HEK293 (cell line): ENCODE data around the gene ULBP2.

Experiments used
- REPIN1 ChIP-seq: fragments of 450-650 bp; formaldehyde crosslinking; IDR thresholded peaks from 2 replicates; pipeline ENCODE4 v1.5.1; 2017; ENCODE audit warnings: missing biosample characterization, missing genetic modification characterization, low read depth
- SP2 ChIP-seq: fragments of 450-650 bp; formaldehyde crosslinking; IDR thresholded peaks from 2 replicates; pipeline ENCODE4 v1.5.1; 2016; ENCODE audit warnings: missing biosample characterization, missing genetic modification characterization
- ZBTB21 ChIP-seq: fragments of 450-650 bp; formaldehyde crosslinking; IDR thresholded peaks from 2 replicates; pipeline ENCODE4 v1.5.1; 2017; ENCODE audit warnings: missing biosample characterization, missing genetic modification characterization
- ZNF146 ChIP-seq: fragments of 450-650 bp; formaldehyde crosslinking; IDR thresholded peaks from 2 replicates; pipeline ENCODE4 v1.5.1; 2016; ENCODE audit warnings: missing biosample characterization, missing genetic modification characterization
- TF ChIP-seq, protein P1 (sequence below): fragments of 450-650 bp; formaldehyde crosslinking; IDR thresholded peaks from 2 replicates; pipeline ENCODE4 v1.5.1; 2016; ENCODE audit warnings: missing biosample characterization, missing genetic modification characterization
- TF ChIP-seq, protein P2 (sequence below): fragments of 450-650 bp; formaldehyde crosslinking; IDR thresholded peaks from 2 replicates; pipeline ENCODE4 v1.5.1; 2016; ENCODE audit warnings: missing biosample characterization, missing genetic modification characterization
- TF ChIP-seq, protein P3 (sequence below): fragments of 450-650 bp; formaldehyde crosslinking; conservative IDR thresholded peaks from 2 replicates; pipeline ENCODE4 v1.5.1; 2016; ENCODE audit warnings: low read depth, missing biosample characterization, missing genetic modification characterization

DNA sequence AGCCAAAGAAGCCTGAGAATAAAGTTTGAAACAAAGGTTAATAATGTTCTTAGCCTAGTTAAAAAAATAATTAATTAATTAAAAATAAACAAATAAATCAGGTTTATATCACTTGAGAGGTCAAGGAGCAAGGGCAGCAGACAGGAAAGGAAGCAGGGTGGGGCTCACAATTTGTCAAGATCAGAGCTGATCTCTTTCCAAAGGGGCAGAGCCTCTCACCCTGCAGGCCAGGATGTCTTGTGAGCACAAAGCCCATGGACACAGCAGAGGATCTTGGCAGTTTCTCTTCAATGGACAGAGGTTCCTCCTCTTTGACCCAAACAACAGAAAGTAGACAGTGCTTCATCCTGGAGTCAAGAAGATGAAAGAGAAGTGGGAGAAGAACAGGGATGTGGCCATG, 36.8 kb downstream of the ULBP2 start:
- TF ChIP-seq, protein P1, sequence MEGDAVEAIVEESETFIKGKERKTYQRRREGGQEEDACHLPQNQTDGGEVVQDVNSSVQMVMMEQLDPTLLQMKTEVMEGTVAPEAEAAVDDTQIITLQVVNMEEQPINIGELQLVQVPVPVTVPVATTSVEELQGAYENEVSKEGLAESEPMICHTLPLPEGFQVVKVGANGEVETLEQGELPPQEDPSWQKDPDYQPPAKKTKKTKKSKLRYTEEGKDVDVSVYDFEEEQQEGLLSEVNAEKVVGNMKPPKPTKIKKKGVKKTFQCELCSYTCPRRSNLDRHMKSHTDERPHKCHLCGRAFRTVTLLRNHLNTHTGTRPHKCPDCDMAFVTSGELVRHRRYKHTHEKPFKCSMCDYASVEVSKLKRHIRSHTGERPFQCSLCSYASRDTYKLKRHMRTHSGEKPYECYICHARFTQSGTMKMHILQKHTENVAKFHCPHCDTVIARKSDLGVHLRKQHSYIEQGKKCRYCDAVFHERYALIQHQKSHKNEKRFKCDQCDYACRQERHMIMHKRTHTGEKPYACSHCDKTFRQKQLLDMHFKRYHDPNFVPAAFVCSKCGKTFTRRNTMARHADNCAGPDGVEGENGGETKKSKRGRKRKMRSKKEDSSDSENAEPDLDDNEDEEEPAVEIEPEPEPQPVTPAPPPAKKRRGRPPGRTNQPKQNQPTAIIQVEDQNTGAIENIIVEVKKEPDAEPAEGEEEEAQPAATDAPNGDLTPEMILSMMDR (tag by site-specific recombination), result no peak
- no peak for TF ChIP-seq ZNF146 (tag by site-specific recombination)
- TF ChIP-seq ZBTB21 (tag by site-specific recombination), result no peak
- TF ChIP-seq REPIN1, result no peak
- TF ChIP-seq, protein P2, sequence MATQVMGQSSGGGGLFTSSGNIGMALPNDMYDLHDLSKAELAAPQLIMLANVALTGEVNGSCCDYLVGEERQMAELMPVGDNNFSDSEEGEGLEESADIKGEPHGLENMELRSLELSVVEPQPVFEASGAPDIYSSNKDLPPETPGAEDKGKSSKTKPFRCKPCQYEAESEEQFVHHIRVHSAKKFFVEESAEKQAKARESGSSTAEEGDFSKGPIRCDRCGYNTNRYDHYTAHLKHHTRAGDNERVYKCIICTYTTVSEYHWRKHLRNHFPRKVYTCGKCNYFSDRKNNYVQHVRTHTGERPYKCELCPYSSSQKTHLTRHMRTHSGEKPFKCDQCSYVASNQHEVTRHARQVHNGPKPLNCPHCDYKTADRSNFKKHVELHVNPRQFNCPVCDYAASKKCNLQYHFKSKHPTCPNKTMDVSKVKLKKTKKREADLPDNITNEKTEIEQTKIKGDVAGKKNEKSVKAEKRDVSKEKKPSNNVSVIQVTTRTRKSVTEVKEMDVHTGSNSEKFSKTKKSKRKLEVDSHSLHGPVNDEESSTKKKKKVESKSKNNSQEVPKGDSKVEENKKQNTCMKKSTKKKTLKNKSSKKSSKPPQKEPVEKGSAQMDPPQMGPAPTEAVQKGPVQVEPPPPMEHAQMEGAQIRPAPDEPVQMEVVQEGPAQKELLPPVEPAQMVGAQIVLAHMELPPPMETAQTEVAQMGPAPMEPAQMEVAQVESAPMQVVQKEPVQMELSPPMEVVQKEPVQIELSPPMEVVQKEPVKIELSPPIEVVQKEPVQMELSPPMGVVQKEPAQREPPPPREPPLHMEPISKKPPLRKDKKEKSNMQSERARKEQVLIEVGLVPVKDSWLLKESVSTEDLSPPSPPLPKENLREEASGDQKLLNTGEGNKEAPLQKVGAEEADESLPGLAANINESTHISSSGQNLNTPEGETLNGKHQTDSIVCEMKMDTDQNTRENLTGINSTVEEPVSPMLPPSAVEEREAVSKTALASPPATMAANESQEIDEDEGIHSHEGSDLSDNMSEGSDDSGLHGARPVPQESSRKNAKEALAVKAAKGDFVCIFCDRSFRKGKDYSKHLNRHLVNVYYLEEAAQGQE (tag by site-specific recombination), result no peak
- TF ChIP-seq, protein P3, sequence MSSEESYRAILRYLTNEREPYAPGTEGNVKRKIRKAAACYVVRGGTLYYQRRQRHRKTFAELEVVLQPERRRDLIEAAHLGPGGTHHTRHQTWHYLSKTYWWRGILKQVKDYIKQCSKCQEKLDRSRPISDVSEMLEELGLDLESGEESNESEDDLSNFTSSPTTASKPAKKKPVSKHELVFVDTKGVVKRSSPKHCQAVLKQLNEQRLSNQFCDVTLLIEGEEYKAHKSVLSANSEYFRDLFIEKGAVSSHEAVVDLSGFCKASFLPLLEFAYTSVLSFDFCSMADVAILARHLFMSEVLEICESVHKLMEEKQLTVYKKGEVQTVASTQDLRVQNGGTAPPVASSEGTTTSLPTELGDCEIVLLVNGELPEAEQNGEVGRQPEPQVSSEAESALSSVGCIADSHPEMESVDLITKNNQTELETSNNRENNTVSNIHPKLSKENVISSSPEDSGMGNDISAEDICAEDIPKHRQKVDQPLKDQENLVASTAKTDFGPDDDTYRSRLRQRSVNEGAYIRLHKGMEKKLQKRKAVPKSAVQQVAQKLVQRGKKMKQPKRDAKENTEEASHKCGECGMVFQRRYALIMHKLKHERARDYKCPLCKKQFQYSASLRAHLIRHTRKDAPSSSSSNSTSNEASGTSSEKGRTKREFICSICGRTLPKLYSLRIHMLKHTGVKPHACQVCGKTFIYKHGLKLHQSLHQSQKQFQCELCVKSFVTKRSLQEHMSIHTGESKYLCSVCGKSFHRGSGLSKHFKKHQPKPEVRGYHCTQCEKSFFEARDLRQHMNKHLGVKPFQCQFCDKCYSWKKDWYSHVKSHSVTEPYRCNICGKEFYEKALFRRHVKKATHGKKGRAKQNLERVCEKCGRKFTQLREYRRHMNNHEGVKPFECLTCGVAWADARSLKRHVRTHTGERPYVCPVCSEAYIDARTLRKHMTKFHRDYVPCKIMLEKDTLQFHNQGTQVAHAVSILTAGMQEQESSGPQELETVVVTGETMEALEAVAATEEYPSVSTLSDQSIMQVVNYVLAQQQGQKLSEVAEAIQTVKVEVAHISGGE, result no peak
- TF ChIP-seq SP2 (tag by site-specific recombination), result no peak
